ENCODE results near the gene FAM98C. TPM values are rescaled to one million over a fixed set of nuclear protein-coding genes. Genes with fewer than 3 reads are reported as not detected.

The FAM98C gene
- total RNA-seq, 3 donors from 2014 or later = 24.1 to 42.3 (median 30.1) TPM

GRCh38 chr19:38457202-38457601 lies 54.3 kb downstream of the FAM98C start:
- intact Hi-C loops (cut with DNase I, micrococcal nuclease) = no loop called here
- ATAC-seq = no peak

GRCh38 chr19:38457690-38458405 lies 55.0 kb downstream of the FAM98C start:
- intact Hi-C loops (cut with DNase I, micrococcal nuclease) = no loop called here
- Histone ChIP-seq H3K4me3 (no peak overlapping the region), H3K36me3 (ENCODE audit: low read depth) (no peaks in the 10 kb centered on the region), H3K9me3 (no peaks in the 10 kb centered on the region), H3K4me1 (ENCODE audit: low read depth) (no peaks in the 10 kb centered on the region)
- no peak for DNase-seq
- ATAC-seq = no peak
- no peak for TF ChIP-seq CTCF (IDR thresholded peaks at IDR 0.05)

More at GRCh38 chr19:38457202-38457601, 54.3 kb downstream of the FAM98C start:
- H3K36me3 ChIP-seq (ENCODE audit: low read depth) = no peaks in the 10 kb centered on the region
- no peak for TF ChIP-seq CTCF (IDR thresholded peaks at IDR 0.05)
- H3K4me1 ChIP-seq (ENCODE audit: low read depth) = no peaks in the 10 kb centered on the region
- H3K9me3 ChIP-seq = no peaks in the 10 kb centered on the region
- H3K4me3 ChIP-seq = no peak overlapping the region
- DNase-seq = no peak

Other genes starting within 250 kb of the FAM98C start
- gene DPF1, start 178.9 kb upstream of the FAM98C start, total RNA-seq = under 1 TPM in 1 of 3 donors, not detected in 2; 0.22 TPM
- 100 to 1,000 TPM in 1 of 3 donors, 10 to 100 TPM in 1, 1 to 10 TPM in 1; 9.0 to 186 (median 19.9) TPM for gene PPP1R14A, start 146.7 kb upstream of the FAM98C start, total RNA-seq
- 100 to 1,000 TPM; 355 to 802 (median 787) TPM for gene SPINT2, start 138.5 kb upstream of the FAM98C start, total RNA-seq
- 100 to 1,000 TPM in 2 of 3 donors, 10 to 100 TPM in 1; 82.5 to 310 (median 235) TPM for gene C19orf33, start 98.8 kb upstream of the FAM98C start, total RNA-seq
- gene YIF1B, start 87.1 kb upstream of the FAM98C start, total RNA-seq = 10 to 100 TPM; 21.4 to 31.5 (median 23.9) TPM
- 10 to 100 TPM; 24.8 to 27.8 (median 25.6) TPM for gene KCNK6, start 83.2 kb upstream of the FAM98C start, total RNA-seq
- 10 to 100 TPM in 2 of 3 donors, 1 to 10 TPM in 1; 8.1 to 14.2 (median 10.1) TPM for gene CATSPERG, start 67.3 kb upstream of the FAM98C start, total RNA-seq
- gene PSMD8, start 28.5 kb upstream of the FAM98C start, total RNA-seq = 100 to 1,000 TPM; 121 to 144 (median 141) TPM
- gene GGN, start 15.1 kb upstream of the FAM98C start, total RNA-seq = under 1 TPM in 2 of 3 donors, not detected in 1; 0.12 to 0.20 TPM
- under 1 TPM; 0.46 to 0.82 (median 0.80) TPM for gene SPRED3, start 14.4 kb upstream of the FAM98C start, total RNA-seq
- 1 to 10 TPM in 2 of 3 donors, under 1 TPM in 1; 0.55 to 2.3 (median 2.0) TPM for gene RASGRP4, start 23.1 kb downstream of the FAM98C start, total RNA-seq
- 1 to 10 TPM in 2 of 3 donors, under 1 TPM in 1; 0.46 to 2.5 (median 1.3) TPM for gene RYR1, start 30.6 kb downstream of the FAM98C start, total RNA-seq
- 10 to 100 TPM in 1 of 3 donors, 1 to 10 TPM in 2; 6.9 to 10.6 (median 7.4) TPM for gene MAP4K1, start 214.9 kb downstream of the FAM98C start, total RNA-seq
- 100 to 1,000 TPM; 338 to 393 (median 350) TPM for gene EIF3K, start 216.1 kb downstream of the FAM98C start, total RNA-seq
- 1,000 to 10,000 TPM in 2 of 3 donors, 100 to 1,000 TPM in 1; 566 to 1,080 (median 1,014) TPM for gene ACTN4, start 244.6 kb downstream of the FAM98C start, total RNA-seq